CD14-positive monocyte (primary cell): Measurements from ENCODE around the gene FOXRED1. TPM values are rescaled to one million over a fixed set of nuclear protein-coding genes. Genes with fewer than 3 reads are reported as not detected.
A peak's percentile ranks its signal among the peaks of the same experiment; 100 is the strongest.

Source experiments
- DNase-seq, 3 donors: peaks; one replicate each; pipeline ENCODE4 v3.0.0-alpha.2; 2011 to 2022
- H2AFZ ChIP-seq: 2 replicates; pipeline ENCODE4 v1.6.0; 2012; ENCODE audit warnings: mild to moderate bottlenecking, low read depth, low read length, inconsistent platforms; ENCODE audit not compliant: insufficient read depth, poor library complexity, severe bottlenecking
- H3K27ac ChIP-seq, 2 donors: 1 replicate in 1 of 2; 2 replicates in 1 of 2; pipeline ENCODE4 v1.5.1; 2012 to 2013; ENCODE audit warnings: low read length in 2 of 2, control low read depth in 1 of 2, inconsistent platforms in 1 of 2, low read depth in 1 of 2, mild to moderate bottlenecking in 1 of 2
- H3K27me3 ChIP-seq, 2 donors: one replicate each; pipeline versions ENCODE4 v1.6.0 to v1.6.1; 2011 to 2013; ENCODE audit warnings: low read length in 2 of 2; ENCODE audit not compliant: control insufficient read depth in 2 of 2, insufficient read depth in 2 of 2
- H3K36me3 ChIP-seq, 2 donors: replicated peaks in 1 of 2; 1 replicate in 1 of 2; 2 replicates in 1 of 2; pipeline versions ENCODE4 v1.5.1 to v1.6.1; 2012 to 2013; ENCODE audit warnings: low read length in 2 of 2, control low read depth in 1 of 2, inconsistent platforms in 1 of 2, mild to moderate bottlenecking in 1 of 2; ENCODE audit not compliant: insufficient read depth in 2 of 2, control insufficient read depth in 1 of 2
- H3K4me1 ChIP-seq, 2 donors: 1 replicate in 1 of 2; 2 replicates in 1 of 2; pipeline versions ENCODE4 v1.5.1 to v1.6.1; 2012 to 2013; ENCODE audit warnings: low read length in 2 of 2, control low read depth in 1 of 2, inconsistent platforms in 1 of 2, mild to moderate bottlenecking in 1 of 2, moderate library complexity in 1 of 2; ENCODE audit not compliant: insufficient read depth in 2 of 2, control insufficient read depth in 1 of 2
- H3K4me2 ChIP-seq: replicated peaks from 2 replicates; pipeline ENCODE3; 2012; ENCODE audit warnings: low read length, moderate library complexity, mild to moderate bottlenecking; ENCODE audit not compliant: poor library complexity, severe bottlenecking; ENCODE audit errors: extremely low read depth
- H3K4me3 ChIP-seq, 3 experiments: fragments of 200-600 bp in 1 of 3; sonication (generic) in 1 of 3; replicated peaks in 1 of 3; 1 replicate in 2 of 3; 2 replicates in 1 of 3; pipeline ENCODE4 v1.5.1; 2011 to 2013; ENCODE audit warnings: low read length in 3 of 3, mild to moderate bottlenecking in 3 of 3, control low read depth in 2 of 3, low read depth in 2 of 3, inconsistent platforms in 1 of 3, moderate library complexity in 1 of 3
- H3K79me2 ChIP-seq: 2 replicates; pipeline ENCODE4 v1.6.0; 2012; ENCODE audit warnings: mild to moderate bottlenecking, control low read depth, inconsistent platforms, low read length, moderate library complexity; ENCODE audit not compliant: insufficient read depth
- H3K9ac ChIP-seq: 2 replicates; pipeline ENCODE4 v1.6.0; 2017; ENCODE audit warnings: low read length, mild to moderate bottlenecking; ENCODE audit not compliant: insufficient read depth, poor library complexity, severe bottlenecking
- H3K9me3 ChIP-seq, 2 donors: replicated peaks in 1 of 2; 1 replicate in 1 of 2; 2 replicates in 1 of 2; pipeline versions ENCODE4 v1.5.1 to v1.6.1; 2012 to 2013; ENCODE audit warnings: low read length in 2 of 2, control low read depth in 1 of 2; ENCODE audit not compliant: control insufficient read depth in 1 of 2, insufficient read depth in 1 of 2
- H4K20me1 ChIP-seq: 2 replicates; pipeline ENCODE4 v1.6.0; 2012; ENCODE audit warnings: mild to moderate bottlenecking, low read length, control low read depth, moderate library complexity; ENCODE audit not compliant: insufficient read depth
- H3K27ac Mint-ChIP-seq, 7 donors: one replicate each; pipeline ENCODE4 v1.8.0; 2020; ENCODE audit warnings: mild to moderate bottlenecking in 7 of 7, mixed read lengths in 7 of 7, moderate library complexity in 6 of 7, inconsistent platforms in 2 of 7
- H3K27me3 Mint-ChIP-seq, 3 donors: one replicate each; pipeline ENCODE4 v1.8.0; 2021 to 2022; ENCODE audit warnings: low read depth in 3 of 3, mild to moderate bottlenecking in 3 of 3, mixed read lengths in 3 of 3, moderate library complexity in 3 of 3, inconsistent platforms in 1 of 3
- H3K36me3 Mint-ChIP-seq, 2 donors: one replicate each; pipeline ENCODE4 v1.8.0; 2020; ENCODE audit warnings: mixed read lengths in 2 of 2, inconsistent platforms in 1 of 2, mild to moderate bottlenecking in 1 of 2
- H3K4me1 Mint-ChIP-seq: one replicate; pipeline ENCODE4 v1.8.0; 2020; ENCODE audit warnings: mild to moderate bottlenecking, mixed read lengths
- H3K4me3 Mint-ChIP-seq, 2 donors: one replicate each; pipeline ENCODE4 v1.8.0; 2020; ENCODE audit warnings: mild to moderate bottlenecking in 2 of 2, mixed read lengths in 2 of 2, moderate library complexity in 1 of 2
- H3K9me3 Mint-ChIP-seq, 7 donors: one replicate each; pipeline ENCODE4 v1.8.0; 2020 to 2022; ENCODE audit warnings: mixed read lengths in 7 of 7, mild to moderate bottlenecking in 6 of 7, moderate library complexity in 6 of 7, inconsistent platforms in 2 of 7
- WGBS: methylation state at CpG from one replicate; pipeline ENCODE4 v1.1.5; 2013; ENCODE audit warnings: missing lambda C conversion rate; ENCODE audit not compliant: insufficient coverage; 5-methylcytosine and 5-hydroxymethylcytosine counted together
- intact Hi-C, 2 donors: fragments of 100-400 bp; cut with micrococcal nuclease; formaldehyde crosslinking; loops; one replicate each; pipeline versions ENCODE4 v1.15.0 to v1.15.1; 2023
- polyA plus RNA-seq, 3 donors: library from polyadenylated mRNA; depleted of rRNA in 1 of 3; unstranded in 2 of 3; stranded (reverse) in 1 of 3; fragments of 300-500 nt in 2 of 3; fragments of >200 nt in 1 of 3; fragmentation: Illumina TruSeq in 2 of 3; gene quantifications; 1 replicate in 2 of 3; 2 replicates in 1 of 3; pipeline ENCODE4 v1.2.3, GENCODE V29; 2012 to 2021
- TF ChIP-seq, protein P1 (sequence below): fragments of 200-600 bp; IDR thresholded peaks from one replicate; pipeline ENCODE4 v1.8.0; 2022; ENCODE audit warnings: antibody characterized with exemption, mild to moderate bottlenecking

The FOXRED1 gene
- polyA plus RNA-seq, 3 donors: 15.2 to 18.0 (median 15.4) TPM

DNA sequence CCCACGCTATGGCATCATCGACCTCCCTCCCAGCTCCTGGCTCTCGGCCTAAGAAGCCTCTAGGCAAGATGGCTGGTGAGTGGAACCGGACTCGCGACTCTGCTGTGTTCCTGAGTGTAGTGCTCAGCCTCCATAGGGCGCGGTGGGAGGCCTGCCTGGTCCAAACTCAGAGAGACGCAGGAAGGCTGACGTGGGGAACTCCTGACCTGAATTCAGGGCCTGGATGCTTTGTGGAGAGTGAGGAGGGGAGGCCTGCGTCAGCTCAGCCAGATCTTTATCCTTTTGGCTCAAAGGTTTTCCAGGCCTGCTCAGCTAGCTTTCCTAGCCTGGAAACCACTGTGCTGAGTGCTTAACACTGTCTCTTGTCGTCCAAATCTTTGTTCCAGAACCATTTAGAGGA, 21.9 kb downstream of the FOXRED1 start:
- Mint-ChIP-seq H3K4me1 (peaks cover 10% of the 10 kb centered on the region), H3K27me3 (no peaks in the 10 kb centered on the region), H3K36me3 (peaks cover 64 to 83% of the 10 kb centered on the region in 2 donors), H3K27ac (peak overlapping the region in 2 of 7 donors; percentile 26 to 77), H3K9me3 (no peaks in the 10 kb centered on the region), H3K4me3 (no peak overlapping the region)
- H3K9ac ChIP-seq: no peak overlapping the region
- TF ChIP-seq, protein P1, sequence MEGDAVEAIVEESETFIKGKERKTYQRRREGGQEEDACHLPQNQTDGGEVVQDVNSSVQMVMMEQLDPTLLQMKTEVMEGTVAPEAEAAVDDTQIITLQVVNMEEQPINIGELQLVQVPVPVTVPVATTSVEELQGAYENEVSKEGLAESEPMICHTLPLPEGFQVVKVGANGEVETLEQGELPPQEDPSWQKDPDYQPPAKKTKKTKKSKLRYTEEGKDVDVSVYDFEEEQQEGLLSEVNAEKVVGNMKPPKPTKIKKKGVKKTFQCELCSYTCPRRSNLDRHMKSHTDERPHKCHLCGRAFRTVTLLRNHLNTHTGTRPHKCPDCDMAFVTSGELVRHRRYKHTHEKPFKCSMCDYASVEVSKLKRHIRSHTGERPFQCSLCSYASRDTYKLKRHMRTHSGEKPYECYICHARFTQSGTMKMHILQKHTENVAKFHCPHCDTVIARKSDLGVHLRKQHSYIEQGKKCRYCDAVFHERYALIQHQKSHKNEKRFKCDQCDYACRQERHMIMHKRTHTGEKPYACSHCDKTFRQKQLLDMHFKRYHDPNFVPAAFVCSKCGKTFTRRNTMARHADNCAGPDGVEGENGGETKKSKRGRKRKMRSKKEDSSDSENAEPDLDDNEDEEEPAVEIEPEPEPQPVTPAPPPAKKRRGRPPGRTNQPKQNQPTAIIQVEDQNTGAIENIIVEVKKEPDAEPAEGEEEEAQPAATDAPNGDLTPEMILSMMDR: no peak
- peaks cover 62 to 77% of the 10 kb centered on the region in 2 donors for H3K36me3 ChIP-seq
- no peaks in the 10 kb centered on the region for H3K9me3 ChIP-seq
- H3K4me1 ChIP-seq: peaks cover 0 to 7% of the 10 kb centered on the region in 2 donors
- intact Hi-C loops: no loop called here
- no peak for DNase-seq
- WGBS: 100% methylated on average over 12 of the region's 12 CpGs
- H2AFZ ChIP-seq: no peak overlapping the region
- no peak overlapping the region for H3K4me2 ChIP-seq
- H3K27me3 ChIP-seq: no peaks in the 10 kb centered on the region
- H3K79me2 ChIP-seq: peaks cover 34% of the 10 kb centered on the region
- H3K27ac ChIP-seq: peak overlapping the region in 1 of 2 donors; percentile 12
- no peak overlapping the region for H3K4me3 ChIP-seq
- H4K20me1 ChIP-seq: peaks cover 51% of the 10 kb centered on the region

DNA sequence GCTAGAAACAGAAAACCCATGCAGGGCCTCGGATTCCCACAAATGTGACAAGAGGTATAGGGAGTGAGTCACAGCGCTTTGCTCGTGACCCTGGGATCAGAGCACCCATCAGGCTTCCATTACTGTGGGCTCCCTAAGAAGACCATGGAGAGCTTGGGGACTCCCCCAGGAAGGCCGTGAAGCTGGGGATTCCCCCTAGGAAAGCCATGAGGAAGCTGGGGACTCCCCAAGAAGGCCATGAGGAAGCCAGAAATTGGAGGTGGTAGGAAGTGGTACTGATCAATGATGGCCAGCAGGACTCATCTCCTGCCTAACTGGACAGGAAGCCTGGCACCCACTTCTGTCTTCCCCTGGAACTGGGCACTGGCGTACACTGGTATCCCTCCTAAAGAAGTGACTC, 24.8 kb downstream of the FOXRED1 start:
- peaks cover 0 to 7% of the 10 kb centered on the region in 2 donors for H3K4me1 ChIP-seq
- peak in 1 of 3 donors; percentile 73 for DNase-seq
- Mint-ChIP-seq H3K4me3 (no peak overlapping the region), H3K36me3 (peaks cover 70 to 93% of the 10 kb centered on the region in 2 donors), H3K4me1 (peaks cover 11% of the 10 kb centered on the region), H3K9me3 (no peaks in the 10 kb centered on the region), H3K27ac (peak overlapping the region in 5 of 7 donors; percentile 14 to 74 (median 47)), H3K27me3 (no peaks in the 10 kb centered on the region)
- 77% methylated on average over 5 of the region's 5 CpGs for WGBS
- no peaks in the 10 kb centered on the region for H3K27me3 ChIP-seq
- no peaks in the 10 kb centered on the region for H3K9me3 ChIP-seq
- no peak overlapping the region for H3K9ac ChIP-seq
- H3K79me2 ChIP-seq: peaks cover 19% of the 10 kb centered on the region
- TF ChIP-seq, protein P1: no peak
- no peak overlapping the region for H3K4me3 ChIP-seq
- H3K36me3 ChIP-seq: peaks cover 57 to 79% of the 10 kb centered on the region in 2 donors
- no peak overlapping the region for H3K4me2 ChIP-seq
- intact Hi-C loops: no loop called here
- peaks cover 40% of the 10 kb centered on the region for H4K20me1 ChIP-seq
- H3K27ac ChIP-seq: peak overlapping the region in 1 of 2 donors; percentile 32
- H2AFZ ChIP-seq: no peak overlapping the region
